Vagina (tissue), 2 donors: ENCODE results near the gene MKKS.

ENCODE experiments used
- CTCF ChIP-seq, 3 experiments: fragments of 450-650 bp in 2 of 3; fragments of 200-600 bp in 1 of 3; sonication (generic) in 1 of 3; IDR thresholded peaks; one replicate each; pipeline ENCODE4 v1.5.1; 2017 to 2019; ENCODE audit warnings: antibody characterized with exemption in 3 of 3, mild to moderate bottlenecking in 2 of 3, moderate library complexity in 2 of 3
- POLR2AphosphoS5 ChIP-seq, 2 donors: sonication (generic); formaldehyde crosslinking; IDR thresholded peaks; one replicate each; pipeline ENCODE4 v1.9.0; 2017; ENCODE audit warnings: antibody characterized with exemption in 2 of 2, mild to moderate bottlenecking in 2 of 2, low read depth in 1 of 2; ENCODE audit not compliant: insufficient read depth in 1 of 2

GRCh38 chr20:10430704-10431103, 3.3 kb downstream of the MKKS start:
- TF ChIP-seq CTCF (IDR thresholded peaks at IDR 0.05) (no peak), POLR2AphosphoS5 (IDR thresholded peaks at IDR 0.05; ENCODE audit: insufficient read depth in 1 of 2, low read depth in 1 of 2) (no peak)
